Fibroblast of gingiva (primary cell): ENCODE results near the gene CLEC16A.

Experiments
- DNase-seq: peaks from one replicate; pipeline ENCODE4 v3.0.0-alpha.2; 2011; ENCODE audit warnings: low read depth

The CLEC16A gene

GRCh38 chr16:11160676-11161115 is 216.3 kb downstream of the CLEC16A start:
- DNase-seq: no peak

DNA sequence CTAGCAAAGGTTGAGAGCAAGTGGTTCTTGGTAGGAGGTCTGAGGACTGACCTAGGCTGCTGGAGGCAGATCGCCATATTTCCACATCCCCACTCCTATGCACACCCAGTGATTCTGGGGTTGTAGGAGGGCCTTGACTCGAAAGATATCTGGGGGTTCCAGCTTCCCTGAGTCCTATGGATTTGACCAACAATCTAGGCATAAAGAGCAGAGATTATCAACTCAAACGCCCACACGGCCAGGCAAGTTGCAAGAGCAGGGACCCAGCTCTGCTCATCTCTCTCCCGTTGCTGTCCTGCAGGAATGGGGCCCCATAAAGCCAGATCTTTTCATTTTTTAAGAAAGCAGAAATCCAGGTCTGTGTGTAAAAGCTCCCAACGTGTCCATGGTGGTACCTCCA is 217.1 kb downstream of the CLEC16A start:
- DNase-seq: no peak

GRCh38 chr16:11161974-11162373 is 217.6 kb downstream of the CLEC16A start:
- DNase-seq: peak; percentile 38

DNA sequence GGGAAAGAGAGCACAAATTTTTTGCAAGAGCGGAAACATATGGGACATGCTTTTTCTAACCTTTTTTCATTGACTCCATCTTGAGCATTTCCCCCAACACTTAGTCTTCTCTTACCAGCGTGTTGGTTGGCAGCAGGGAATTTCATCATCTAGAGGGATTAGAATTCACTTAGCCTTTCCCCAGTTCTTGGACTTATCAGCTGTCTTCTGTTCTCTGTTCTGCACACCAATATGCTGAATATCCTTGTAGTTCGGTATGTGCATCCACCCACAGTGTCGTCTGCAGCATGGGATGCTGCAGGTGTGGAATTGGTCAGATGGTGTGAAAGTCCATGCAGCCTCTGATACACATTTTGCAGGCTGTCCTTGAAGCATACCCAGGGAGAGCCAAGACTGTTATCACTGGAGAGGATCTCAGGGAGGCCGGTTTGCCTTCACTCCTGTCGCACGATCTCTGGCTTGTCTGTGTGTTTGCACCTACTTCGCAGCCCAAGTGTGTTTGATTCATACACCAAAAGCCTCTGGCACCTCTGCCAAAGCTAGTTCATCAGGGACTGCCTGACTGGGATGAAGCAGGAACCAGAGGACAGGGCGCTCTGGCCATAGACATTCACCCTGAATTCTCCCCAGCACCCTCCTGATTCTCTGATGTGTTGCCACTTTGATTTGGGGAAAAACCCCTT is 218.4 kb downstream of the CLEC16A start:
- DNase-seq: no peak

- DNase-seq: no peak
Observed at GRCh38 chr16:11163761-11164261, 219.4 kb downstream of the CLEC16A start.

DNA sequence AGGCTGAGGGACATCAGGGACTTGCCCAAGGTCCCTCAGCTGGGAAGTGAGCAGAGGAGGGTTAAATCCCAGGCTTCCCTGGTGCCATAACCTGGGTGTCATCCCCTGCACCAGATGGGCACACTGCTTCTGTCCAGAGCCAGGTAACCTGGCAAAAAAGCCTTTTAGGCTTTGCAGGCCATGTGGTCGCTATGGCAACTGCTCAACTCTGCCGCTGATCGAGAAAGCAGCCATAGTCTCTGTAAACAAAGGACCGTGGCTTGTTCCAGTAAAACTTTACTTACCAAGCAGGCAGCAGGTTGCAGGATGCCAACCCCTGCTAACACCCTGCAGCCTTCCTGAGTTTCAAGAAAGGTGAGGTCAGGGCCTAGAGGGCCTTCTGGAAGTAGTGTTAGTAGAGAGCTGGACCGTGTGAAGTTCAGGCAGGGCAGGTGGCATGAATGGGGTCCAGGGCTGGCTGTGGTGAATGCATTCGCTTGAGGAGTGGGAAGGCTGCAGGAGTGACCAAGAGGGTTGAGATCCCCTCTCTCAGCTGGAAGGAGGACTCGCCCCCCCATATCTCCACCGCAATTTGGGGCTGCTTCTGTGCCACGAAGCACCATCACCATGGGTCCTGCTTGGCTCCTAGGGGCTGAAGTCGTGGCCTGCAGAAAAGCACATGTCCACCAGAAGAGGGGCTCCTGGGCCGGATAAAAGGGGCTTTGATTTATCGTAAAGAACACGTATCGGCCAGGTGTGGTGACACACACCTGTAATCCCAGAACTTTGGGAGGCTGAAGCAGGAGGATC is 220.3 kb downstream of the CLEC16A start:
- DNase-seq: no peak

- no peak for DNase-seq
Observed at GRCh38 chr16:11165349-11165748, 221.0 kb downstream of the CLEC16A start.

DNA sequence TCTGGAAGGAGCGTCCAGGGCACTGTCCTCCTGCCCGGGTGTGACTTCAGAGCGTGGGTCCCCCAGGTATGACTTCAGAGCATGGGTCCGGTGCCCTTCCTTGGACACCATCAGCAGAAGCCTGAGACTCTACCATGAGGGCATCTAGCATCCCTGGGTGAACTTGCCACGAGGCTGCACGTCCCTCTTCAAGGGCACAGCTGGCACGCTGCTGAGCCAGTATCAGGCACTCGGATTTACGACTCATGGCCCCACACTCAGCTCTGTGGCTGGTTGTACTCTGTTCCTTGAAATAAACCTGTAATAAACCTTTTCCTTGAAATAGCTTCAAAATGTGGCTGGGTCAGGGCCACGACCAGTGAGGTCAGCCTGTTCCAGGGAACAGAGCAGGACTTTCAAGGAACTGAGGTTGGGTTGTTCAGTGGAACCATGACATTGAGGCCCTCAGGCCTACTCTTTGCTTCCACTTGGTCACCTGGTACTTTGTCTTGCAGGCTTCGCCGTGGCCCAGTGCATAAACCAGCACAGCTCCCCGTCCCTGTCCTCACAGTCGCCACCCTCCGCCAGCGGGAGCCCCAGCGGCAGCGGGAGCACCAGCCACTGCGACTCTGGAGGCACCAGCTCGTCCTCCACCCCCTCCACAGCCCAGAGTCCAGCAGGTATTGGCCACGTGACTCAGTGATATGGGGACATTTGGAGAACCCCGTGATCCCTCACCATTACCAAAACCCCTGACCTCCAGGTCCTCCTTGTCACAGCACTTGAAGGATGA is 221.7 kb downstream of the CLEC16A start:
- no peak for DNase-seq

- no peak for DNase-seq
Observed at GRCh38 chr16:11167581-11167980, 223.2 kb downstream of the CLEC16A start.

- no peak for DNase-seq
Observed at GRCh38 chr16:11168386-11169051, 224.2 kb downstream of the CLEC16A start.

DNA sequence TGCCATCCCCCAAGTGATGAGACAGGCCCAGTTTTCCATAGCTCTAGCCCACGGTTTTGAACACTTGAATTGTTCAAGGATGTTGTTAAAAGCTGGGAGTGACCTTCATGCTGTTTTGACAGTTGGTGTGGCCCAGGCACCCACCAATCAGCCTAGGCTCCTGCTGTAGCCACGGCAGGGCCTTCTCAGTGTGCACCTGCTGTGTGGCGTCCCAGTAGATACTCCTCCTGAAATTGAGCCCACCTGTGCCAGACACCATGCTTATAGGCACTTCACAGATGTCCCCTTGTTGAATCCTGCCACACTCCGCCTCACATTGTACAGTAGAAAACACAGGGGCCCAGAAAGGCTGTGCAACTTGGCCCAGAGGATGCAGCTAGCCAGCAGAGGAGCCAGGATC is 225.3 kb downstream of the CLEC16A start:
- DNase-seq: no peak

DNA sequence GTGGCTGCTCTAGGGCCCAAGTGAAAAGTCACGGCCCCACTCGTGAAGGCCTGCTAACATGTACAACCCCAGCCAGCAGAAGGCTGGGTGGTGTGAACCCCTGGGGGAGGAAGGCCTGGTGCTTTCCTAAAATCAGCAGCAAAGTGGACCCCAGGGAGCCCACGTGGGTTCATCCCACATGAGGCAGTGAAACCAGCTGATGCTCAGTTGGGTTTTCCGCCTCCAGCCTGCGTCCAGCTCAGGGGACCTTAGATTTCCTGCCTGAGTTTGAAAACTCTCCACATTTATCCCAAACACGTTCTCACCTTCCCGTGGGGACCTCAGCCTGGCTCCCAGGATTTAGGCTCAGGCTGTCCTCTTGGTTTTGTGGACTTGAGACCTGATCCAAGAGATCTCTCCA is 225.8 kb downstream of the CLEC16A start:
- no peak for DNase-seq

DNA sequence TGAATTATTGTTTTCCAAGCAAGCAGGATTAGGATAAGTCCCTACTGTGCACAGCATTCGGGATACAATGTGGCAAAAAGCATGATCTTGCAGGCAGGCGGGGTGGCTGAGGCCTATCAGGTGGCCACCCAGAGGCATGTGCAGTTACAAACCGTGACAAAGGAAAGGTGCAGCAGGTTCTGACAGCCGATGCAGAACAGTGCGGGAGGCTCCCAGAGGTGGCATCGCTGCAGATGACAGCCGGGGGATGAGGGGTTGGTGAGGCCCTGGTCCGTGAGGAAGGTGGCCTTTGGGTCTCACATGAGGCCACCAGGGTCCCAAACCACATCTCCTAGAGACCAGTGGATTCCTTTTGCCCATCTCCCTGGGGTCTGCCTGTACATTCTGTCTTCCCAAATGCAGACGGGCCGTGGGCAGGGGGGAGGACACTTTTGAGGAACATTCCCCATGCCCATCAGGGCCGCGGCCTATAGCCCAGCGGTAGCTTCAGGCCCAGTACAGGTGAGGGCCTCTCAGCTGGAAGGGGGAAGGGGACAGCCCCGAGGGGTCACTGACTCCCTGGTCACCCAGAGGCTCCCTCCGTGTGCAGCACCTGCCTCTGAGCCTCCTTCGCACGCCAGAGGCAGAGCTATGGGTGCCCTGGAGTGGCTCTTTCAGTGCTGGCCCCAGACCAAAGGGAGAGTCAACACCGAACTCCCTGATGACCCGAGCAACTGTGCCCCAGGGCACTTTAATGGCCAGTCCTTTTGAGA is 226.5 kb downstream of the CLEC16A start:
- no peak for DNase-seq

DNA sequence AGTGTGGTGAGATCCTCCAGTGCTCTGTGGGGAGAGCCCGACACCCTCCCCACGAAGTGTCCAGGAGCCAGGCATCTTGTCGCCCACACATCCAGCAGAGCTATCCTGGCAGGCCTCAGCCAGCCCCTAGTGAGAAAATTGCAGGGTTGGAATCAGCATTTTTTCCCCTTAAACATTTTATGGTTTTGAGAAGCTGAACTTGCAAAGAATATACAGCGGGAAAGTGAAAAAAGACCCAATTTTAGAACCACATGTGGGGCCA is 227.0 kb downstream of the CLEC16A start:
- DNase-seq: no peak

DNA sequence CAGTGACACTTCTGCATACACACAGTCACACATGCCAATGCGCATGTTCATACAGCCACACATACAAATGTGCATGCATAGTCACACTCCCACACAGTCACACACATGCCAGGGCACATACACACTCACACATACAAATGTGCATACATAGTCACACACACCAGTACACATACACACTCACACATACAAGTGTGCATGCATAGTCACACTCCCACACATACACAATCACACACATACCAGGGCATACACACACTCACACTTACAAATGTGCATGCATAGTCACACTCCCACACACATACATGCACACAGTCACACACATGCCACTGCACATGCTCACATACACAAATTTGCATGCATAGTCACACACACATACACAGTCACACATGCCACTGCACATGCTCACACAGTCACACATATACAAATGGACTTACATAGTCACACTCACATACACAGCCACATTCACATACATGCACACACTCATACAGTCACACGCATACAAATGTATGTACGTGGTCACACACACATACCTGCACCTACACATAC is 227.5 kb downstream of the CLEC16A start:
- no peak for DNase-seq

- no peak for DNase-seq
Observed at GRCh38 chr16:11173426-11173825, 229.1 kb downstream of the CLEC16A start.

DNA sequence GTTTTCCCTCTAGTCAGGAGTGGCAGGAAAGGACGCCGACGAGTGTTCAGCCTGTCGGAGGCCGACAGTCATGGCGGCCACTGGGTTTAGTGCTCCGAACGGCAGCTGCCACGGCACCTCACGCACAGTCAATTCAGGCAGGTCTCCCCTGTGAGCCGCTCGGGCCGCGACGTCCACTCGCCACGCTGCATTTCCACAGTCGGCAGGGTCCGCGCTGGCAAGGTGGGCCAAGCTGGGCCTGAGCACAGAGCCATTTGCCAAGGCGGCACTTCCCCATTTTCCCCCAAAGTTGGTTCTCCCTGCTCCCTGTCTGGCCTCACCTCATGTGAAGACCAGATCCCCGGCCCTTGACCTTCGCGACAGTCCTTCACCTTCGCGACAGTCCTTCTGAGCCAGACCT is 229.8 kb downstream of the CLEC16A start:
- no peak for DNase-seq

GRCh38 chr16:11175106-11175786 is 230.9 kb downstream of the CLEC16A start:
- no peak for DNase-seq

GRCh38 chr16:11175787-11176341 is 231.5 kb downstream of the CLEC16A start:
- no peak for DNase-seq

DNA sequence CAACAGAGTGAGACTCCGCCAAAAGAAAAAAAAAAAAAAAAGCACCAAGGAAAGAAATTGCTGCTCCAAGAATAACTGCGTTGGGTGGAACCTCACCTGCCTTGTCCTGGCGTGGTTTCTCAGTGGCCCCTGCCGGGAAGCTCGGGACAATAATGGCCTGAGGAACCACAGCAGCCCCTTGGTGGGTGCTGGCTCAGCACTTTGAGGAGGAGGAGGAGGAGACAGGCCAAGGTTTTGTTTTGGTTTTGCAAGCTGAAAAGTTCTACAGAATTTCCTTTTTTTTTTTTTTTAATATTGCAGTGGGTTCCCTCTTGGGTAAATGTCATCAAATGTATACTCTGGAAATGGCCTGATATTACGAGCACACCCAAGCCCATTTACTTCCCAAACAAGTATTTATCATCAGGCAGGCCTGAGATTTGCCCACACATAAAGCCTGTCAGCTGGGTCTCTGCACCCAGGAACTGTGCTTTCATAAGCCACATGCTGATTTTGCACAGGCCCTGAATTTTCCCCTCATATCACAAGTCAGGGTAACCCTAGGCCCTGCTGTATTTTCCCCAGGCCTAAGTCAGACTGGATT is 233.3 kb downstream of the CLEC16A start:
- no peak for DNase-seq
